Spinal cord (tissue), 10 donors: ENCODE results near the gene GPC1. TPM values are rescaled to one million over a fixed set of nuclear protein-coding genes. Genes with fewer than 3 reads are reported as not detected.

ENCODE experiments used
- DNase-seq, 6 donors: peaks; one replicate each; pipeline versions ENCODE4 v3.0.0 to v3.0.0-alpha.2; 2013 to 2015; ENCODE audit warnings: low spot score in 6 of 6, low read depth in 4 of 6
- H3K27ac ChIP-seq: one replicate; pipeline ENCODE4 v1.5.1; 2013; ENCODE audit warnings: low read depth, low read length, control low read depth
- H3K27me3 ChIP-seq: one replicate; pipeline ENCODE4 v1.6.1; 2013; ENCODE audit warnings: low read length; ENCODE audit not compliant: control insufficient read depth, insufficient read depth
- H3K36me3 ChIP-seq: one replicate; pipeline ENCODE4 v1.6.1; 2013; ENCODE audit warnings: low read length; ENCODE audit not compliant: control insufficient read depth, insufficient read depth
- H3K4me1 ChIP-seq: one replicate; pipeline ENCODE4 v1.6.1; 2013; ENCODE audit warnings: low read length; ENCODE audit not compliant: control insufficient read depth, insufficient read depth
- H3K4me3 ChIP-seq: one replicate; pipeline ENCODE4 v1.5.1; 2013; ENCODE audit warnings: low read depth, low read length, control low read depth
- H3K9me3 ChIP-seq: one replicate; pipeline ENCODE4 v1.6.1; 2013; ENCODE audit warnings: low read length; ENCODE audit not compliant: control insufficient read depth, insufficient read depth
- WGBS: methylation state at CpG from one replicate; pipeline ENCODE4 v1.1.5; 2013; ENCODE audit warnings: missing lambda C conversion rate; ENCODE audit not compliant: insufficient coverage; 5-methylcytosine and 5-hydroxymethylcytosine counted together
- polyA plus RNA-seq, 2 donors: library from polyadenylated mRNA; unstranded; fragments of 120-200 nt; gene quantifications; one replicate each; pipeline ENCODE4 v1.2.1, GENCODE V29; 2013; ENCODE audit not compliant: insufficient read length in 2 of 2
- total RNA-seq, 2 donors: library from RNA; depleted of rRNA in 1 of 2; stranded (reverse); fragments of 120-200 nt in 1 of 2; fragments of >200 nt in 1 of 2; gene quantifications; one replicate each; pipeline versions ENCODE4 v1.2.3 to v1.2.4, GENCODE V29; 2013 to 2014
- donor health status: healthy.

GPC1 gene
- total and polyA plus RNA-seq, 4 donors, result 27.2 to 216 (median 117) TPM

DNA sequence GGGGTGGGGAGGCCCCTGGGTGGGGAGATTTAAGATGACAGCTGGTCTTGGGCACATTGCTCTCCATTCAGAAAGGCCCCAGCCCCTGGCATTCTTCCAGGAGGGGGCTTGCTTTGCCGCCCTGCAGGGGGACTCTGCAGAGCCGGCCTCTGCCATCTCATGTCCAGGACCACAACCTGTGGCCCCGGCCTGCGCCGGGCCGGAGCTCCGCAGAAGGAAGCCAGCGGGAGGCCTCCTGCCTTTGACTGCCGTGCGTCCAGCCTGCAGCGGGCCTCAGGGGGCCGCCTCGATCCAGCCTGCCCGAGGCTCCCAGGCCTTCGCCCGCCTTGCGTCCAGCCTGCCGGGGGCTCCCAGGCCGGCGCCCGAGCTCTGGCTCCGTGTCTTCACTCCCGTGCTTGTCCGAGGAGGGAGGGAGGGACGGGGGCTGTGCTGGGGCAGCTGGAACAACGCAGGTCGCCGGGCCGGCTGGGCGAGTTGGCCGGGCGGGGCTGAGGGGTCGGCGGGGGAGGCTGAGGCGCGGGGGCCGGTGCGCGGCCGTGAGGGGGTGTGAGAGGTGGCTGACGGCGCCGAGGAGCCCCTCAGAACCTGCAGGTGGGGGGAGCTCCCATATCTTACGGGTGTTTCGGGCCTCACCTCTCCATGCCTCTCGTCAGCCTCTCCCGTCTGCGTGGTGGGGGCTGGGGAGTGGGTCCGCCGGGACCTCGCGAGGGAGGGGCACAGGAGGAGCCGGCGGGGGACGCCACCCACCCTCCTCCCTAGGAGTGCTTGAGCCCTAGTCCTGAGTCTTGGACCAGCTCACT is 20.4 kb downstream of the GPC1 start:
- 8% methylated on average over 50 of the region's 55 CpGs for WGBS
- H3K36me3 ChIP-seq, result peaks cover 70% of the 10 kb centered on the region
- peak overlapping the region; percentile 40 for H3K27ac ChIP-seq
- H3K4me1 ChIP-seq, result peaks cover 84% of the 10 kb centered on the region
- H3K27me3 ChIP-seq, result no peaks in the 10 kb centered on the region
- DNase-seq, result peak in 2 of 6 donors; percentile 62 to 64
- H3K4me3 ChIP-seq, result peak overlapping the region; percentile 54
- no peaks in the 10 kb centered on the region for H3K9me3 ChIP-seq

DNA sequence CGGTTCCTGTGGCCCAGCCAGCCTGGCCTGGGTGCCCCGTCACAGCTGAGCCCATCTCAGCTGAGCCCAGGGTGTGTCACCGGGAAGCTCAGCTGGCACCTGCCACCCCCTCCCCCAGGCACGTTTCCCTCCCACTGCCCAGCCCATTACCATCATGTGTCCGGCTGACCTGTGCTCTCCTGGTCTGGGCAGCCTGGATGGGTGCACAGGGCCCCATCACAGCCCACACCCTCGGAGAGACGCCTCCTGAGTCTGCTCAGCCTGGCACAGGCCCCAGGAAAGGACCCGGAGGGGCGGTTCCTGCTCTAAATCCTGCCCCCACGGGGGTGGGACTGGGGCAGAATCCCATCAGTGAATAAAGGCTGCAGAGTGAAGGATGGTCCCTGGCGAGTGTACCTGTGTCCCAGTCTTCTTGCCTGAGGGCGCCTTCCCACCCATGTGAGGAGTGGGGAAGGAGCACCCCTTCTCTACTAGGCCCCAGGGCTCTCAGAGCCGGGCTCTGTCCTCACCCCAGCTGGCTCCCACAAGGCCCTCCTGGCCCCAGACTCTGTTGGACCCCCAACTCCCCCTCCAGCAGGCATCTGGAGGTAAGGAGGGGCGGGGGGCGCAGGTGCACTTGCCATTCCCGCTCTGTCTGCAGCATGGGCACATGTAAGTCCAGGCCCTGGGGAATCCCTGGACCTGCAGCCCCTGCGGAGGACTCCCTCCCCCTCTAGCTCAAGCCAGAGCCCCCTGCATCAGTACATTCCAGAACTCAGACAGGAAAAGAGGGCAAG is 21.2 kb downstream of the GPC1 start:
- Histone ChIP-seq H3K27me3 (no peaks in the 10 kb centered on the region), H3K4me1 (peaks cover 84% of the 10 kb centered on the region), H3K9me3 (no peaks in the 10 kb centered on the region), H3K27ac (no peak overlapping the region), H3K4me3 (peak overlapping the region; percentile 9), H3K36me3 (peaks cover 72% of the 10 kb centered on the region)
- DNase-seq, result peak in 1 of 6 donors; percentile 39
- 43% methylated on average over 13 of the region's 17 CpGs for WGBS

DNA sequence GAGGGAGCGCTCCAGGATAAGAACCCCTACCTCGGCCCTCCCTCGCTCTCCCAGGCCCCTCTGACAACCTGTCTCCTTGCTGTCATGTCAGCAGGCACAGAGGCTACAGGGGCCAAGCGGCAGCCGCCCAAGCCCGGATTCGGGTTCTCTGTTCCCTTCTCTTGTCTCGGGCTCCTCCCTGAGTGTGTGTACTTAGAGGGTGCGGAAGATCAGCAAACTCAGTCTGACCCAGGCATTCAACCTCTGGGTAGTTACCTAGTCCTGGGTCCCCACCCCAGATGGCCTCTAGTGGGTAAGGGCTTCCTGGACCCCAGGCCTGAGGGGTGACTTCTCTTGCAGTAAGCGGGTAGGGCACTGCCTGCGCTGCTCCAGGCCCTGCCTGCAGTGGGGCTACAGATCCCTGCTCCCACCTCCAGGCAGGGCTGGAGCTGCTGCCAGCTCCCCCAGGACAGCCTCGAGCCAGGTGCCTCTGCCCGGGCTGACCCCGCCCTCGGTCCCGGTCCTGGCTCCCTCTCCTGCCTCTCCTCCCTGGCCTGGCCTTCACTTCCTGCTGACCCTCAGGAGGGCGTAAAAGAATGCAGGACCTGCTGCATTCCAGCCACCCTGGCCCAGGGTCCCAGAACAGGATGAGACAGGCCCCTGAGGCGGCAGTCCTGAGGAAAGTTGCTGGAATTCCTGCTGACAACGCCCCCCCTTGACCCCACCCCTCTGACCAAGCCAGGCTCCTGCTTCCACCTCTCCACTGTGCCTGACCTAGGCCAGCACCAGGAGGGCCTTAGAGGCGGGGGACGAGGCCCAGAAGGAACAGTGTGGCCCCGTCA is 22.0 kb downstream of the GPC1 start:
- H3K27me3 ChIP-seq, result no peaks in the 10 kb centered on the region
- no peak overlapping the region for H3K4me3 ChIP-seq
- H3K4me1 ChIP-seq, result peaks cover 79% of the 10 kb centered on the region
- WGBS, result 70% methylated on average over 20 of the region's 22 CpGs
- H3K9me3 ChIP-seq, result no peaks in the 10 kb centered on the region
- peaks cover 75% of the 10 kb centered on the region for H3K36me3 ChIP-seq
- H3K27ac ChIP-seq, result peak overlapping the region; percentile 7
- DNase-seq, result peak in 1 of 6 donors; percentile 35

DNA sequence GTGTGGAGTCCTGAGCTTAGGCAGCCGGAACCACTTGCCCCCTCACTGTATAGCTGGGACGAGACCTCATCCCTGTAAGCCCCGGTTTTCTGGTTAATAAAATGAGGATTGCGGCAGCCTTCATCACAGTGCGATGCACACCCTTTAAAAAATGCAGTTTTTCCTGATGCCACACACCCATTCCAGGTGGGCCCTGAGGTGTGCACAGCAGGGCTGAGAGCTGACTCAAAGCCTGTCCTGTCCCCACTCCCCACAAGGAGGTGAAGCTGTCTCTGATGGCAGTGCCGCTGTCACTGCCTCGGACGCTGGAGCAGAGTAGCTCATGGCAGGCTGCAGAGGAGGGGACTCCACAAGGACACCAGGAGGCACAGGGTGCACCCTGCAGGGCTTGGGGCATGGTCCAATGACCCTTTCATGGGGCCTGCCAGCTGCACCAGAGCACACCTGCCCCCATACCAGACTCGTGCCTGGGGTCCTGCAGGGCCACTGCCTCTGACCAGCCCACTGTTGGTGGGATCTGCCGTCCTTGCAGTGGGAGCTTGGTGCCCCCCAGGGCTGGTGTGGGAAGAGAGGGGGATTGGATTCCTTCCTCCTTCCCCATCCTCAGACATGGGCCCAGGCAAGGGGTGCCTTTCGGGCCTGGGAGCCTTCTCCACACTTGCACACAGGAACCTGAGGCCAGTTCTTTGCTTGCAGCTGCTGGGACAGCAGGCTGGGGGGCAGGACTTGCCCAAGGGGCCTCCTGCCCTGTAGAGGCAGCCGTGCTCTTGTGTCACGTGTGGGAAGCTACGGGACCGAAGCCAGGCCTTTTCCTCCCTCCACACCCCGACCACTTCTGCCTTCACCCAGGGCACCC is 22.8 kb downstream of the GPC1 start:
- Histone ChIP-seq H3K27me3 (no peaks in the 10 kb centered on the region), H3K27ac (no peak overlapping the region), H3K4me1 (peaks cover 84% of the 10 kb centered on the region), H3K9me3 (no peaks in the 10 kb centered on the region), H3K36me3 (peaks cover 83% of the 10 kb centered on the region), H3K4me3 (no peak overlapping the region)
- peak in 1 of 6 donors; percentile 34 for DNase-seq
- WGBS, result 52% methylated on average over 13 of the region's 16 CpGs

DNA sequence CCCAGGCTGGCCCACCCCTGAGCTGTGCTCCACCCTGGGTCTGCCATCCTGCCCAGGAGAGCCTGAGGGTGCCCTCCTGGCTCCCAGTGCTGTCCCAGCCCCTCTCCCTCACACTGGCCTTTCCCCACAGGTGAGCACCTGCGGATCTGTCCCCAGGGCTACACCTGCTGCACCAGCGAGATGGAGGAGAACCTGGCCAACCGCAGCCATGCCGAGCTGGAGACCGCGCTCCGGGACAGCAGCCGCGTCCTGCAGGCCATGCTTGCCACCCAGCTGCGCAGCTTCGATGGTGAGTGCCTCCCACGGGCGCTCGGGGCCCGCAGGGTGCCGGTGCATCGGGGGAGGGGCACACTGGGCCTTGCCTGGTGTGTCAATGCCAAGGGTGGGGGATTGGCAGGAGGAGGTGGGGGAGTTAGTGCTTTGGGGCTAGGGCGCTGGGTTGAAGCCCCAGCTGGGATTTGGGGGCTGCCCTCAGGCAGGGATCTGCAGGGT is 23.5 kb downstream of the GPC1 start:
- no peaks in the 10 kb centered on the region for H3K9me3 ChIP-seq
- no peak for DNase-seq
- no peak overlapping the region for H3K4me3 ChIP-seq
- 82% methylated on average over 16 of the region's 18 CpGs for WGBS
- no peaks in the 10 kb centered on the region for H3K27me3 ChIP-seq
- no peak overlapping the region for H3K27ac ChIP-seq
- peaks cover 81% of the 10 kb centered on the region for H3K4me1 ChIP-seq
- peaks cover 90% of the 10 kb centered on the region for H3K36me3 ChIP-seq

DNA sequence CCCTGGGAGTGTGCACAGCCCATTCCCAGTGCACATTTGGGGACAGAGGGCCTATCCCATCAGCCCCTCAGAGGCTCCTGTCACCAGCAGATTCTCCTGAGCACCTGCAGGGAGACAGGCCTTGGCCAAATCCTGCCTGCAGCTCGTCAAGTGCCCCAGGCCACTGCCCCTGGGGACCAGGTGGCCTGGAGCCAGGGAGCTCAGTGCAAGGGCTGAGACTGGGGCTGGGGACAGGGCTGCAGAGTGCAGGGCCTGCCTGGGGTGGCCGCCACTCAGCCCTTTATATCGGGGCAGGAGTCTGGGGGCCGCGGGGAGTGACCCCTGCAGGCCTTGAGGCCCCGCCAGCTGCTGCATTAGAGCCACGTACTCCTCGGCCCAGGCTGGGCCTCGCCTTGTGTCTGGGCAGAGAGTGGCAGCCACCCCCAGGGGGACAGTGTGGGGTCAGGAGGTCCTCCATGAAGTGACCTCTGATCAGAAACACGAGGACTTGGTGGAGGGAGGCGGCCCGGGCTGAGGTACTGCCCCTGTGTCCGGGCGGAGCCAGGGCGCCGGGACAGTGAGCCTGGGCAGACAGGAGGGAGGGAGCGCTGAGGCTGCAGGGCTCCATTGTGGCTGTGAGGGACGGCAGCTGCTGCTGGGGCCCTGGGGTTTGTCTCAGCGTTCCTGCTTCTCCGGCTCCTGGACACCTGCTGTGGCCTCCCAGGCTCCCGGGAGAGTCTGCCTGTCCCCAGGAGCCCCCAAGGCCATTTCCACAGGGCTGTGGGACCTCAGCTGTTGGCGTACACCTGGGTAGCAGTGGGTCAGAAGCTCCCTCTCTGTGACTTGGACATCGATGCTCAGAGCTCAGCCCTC is 24.2 kb downstream of the GPC1 start:
- H3K27me3 ChIP-seq, result no peaks in the 10 kb centered on the region
- WGBS, result 48% methylated on average over 23 of the region's 23 CpGs
- H3K4me3 ChIP-seq, result no peak overlapping the region
- H3K36me3 ChIP-seq, result peaks cover 92% of the 10 kb centered on the region
- H3K9me3 ChIP-seq, result no peaks in the 10 kb centered on the region
- peaks cover 75% of the 10 kb centered on the region for H3K4me1 ChIP-seq
- peak in 1 of 6 donors; percentile 29 for DNase-seq
- H3K27ac ChIP-seq, result no peak overlapping the region

DNA sequence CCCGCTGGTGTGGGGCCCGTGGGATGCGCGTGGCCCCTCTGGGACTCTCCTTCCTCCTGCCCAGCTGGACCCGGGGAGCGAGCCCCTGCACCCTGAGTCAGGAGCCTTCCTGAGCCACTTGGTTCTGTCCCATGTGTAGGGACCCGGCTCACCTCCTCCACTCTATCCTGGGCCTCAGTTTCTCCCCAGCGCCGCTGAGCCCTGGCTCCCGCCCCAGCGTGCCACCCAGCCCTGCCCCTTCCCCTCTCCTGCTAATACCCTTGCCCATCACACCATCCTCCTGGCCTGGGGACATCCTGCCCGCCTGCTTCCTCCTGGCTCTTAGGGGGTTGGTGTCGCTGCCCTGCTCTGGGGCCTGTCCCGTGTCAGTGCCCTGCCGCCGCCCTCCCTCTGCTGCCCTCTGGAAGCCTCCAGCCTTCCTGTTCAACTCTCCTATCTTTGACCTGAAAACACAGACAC is 24.8 kb downstream of the GPC1 start:
- no peak overlapping the region for H3K27ac ChIP-seq
- peaks cover 97% of the 10 kb centered on the region for H3K36me3 ChIP-seq
- peaks cover 68% of the 10 kb centered on the region for H3K4me1 ChIP-seq

DNA sequence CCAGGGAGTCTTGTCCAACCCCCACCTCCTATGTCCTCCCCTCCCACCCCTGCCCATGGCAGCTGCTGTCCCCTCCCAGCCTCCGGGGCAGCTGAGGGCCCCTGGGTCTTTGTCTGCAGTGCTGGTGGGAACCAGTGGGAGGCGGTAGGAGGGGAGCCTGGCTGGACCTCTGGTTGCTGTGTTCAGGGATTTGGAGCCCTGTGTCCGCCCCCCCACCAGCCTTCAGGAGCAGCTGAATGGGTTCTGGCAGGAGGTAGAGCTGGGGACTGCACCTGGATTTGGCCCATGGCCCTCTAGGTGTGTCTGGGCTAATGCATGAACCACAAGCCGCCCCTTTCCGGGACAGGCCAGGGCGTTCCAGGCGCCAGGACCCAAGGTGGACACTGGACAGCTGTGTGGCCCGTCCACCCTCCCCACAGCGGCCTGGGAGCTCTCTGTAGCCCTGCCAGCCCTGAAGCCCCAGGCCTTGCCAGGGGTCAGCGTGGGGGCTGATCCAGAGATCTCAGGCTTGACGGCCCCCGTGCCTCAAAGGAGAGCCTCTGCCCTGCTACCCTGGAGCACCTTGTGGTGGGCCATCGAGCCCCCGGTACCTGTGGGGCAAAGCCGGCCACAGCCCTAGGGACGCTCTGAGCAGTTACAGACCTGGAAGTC is 25.4 kb downstream of the GPC1 start:
- peaks cover 63% of the 10 kb centered on the region for H3K4me1 ChIP-seq
- DNase-seq, result no peak
- no peak overlapping the region for H3K4me3 ChIP-seq
- no peak overlapping the region for H3K27ac ChIP-seq
- no peaks in the 10 kb centered on the region for H3K9me3 ChIP-seq
- H3K36me3 ChIP-seq, result peaks cover 99% of the 10 kb centered on the region
- H3K27me3 ChIP-seq, result no peaks in the 10 kb centered on the region
- WGBS, result 91% methylated on average over 13 of the region's 16 CpGs

More for the DNA sequence above, 24.8 kb downstream of the GPC1 start:
- Histone ChIP-seq H3K4me3 (no peak overlapping the region), H3K27me3 (no peaks in the 10 kb centered on the region), H3K9me3 (no peaks in the 10 kb centered on the region)
- no peak for DNase-seq
- WGBS, result 87% methylated on average over 14 of the region's 16 CpGs
